IMR-90 (cell line): ENCODE measurements around the gene TRIM47. TPM values are rescaled to one million over a fixed set of nuclear protein-coding genes. Genes with fewer than 3 reads are reported as not detected.

Experiments used
- ATAC-seq: fragments of 200-7000 bp; cut with Tn5 transposase; 2 replicates; pipeline ENCODE4 v1.9.1; 2020; ENCODE audit warnings: low read depth, mild to moderate bottlenecking, moderate library complexity
- BruUV-seq: library from RNA; stranded (reverse); fragments of 400-500 nt; replicated peaks from 2 replicates; lab custom pipeline; 2021; lab: Mats Ljungman, UMichigan
- CTCF ChIA-PET: fragments of 300-600 bp; formaldehyde crosslinking; extraction: SDS; loops from one replicate; lab custom pipeline; 2021; ENCODE audit warnings: antibody characterized with exemption; lab: Yijun Ruan, JAX
- POLR2A ChIA-PET: fragments of 300-600 bp; sonication (Branson Sonifier 250); formaldehyde crosslinking; loops from one replicate; lab custom pipeline; 2022; ENCODE audit warnings: antibody characterized with exemption; ENCODE audit not compliant: unreplicated experiment; lab: Charles Lee
- DNase-seq: peaks from one replicate; pipeline ENCODE4 v3.0.0; 2013
- H2AFZ ChIP-seq: replicated peaks from 2 replicates; pipeline ENCODE3; 2013; ENCODE audit warnings: low read length, mild to moderate bottlenecking; ENCODE audit not compliant: poor library complexity
- H2AK5ac ChIP-seq: 2 replicates; pipeline ENCODE4 v1.6.1; 2013; ENCODE audit warnings: low read depth, low read length, inconsistent platforms
- H2AK9ac ChIP-seq: replicated peaks from 2 replicates; pipeline ENCODE3; 2013; ENCODE audit warnings: mild to moderate bottlenecking, low read depth, low read length, moderate library complexity; ENCODE audit not compliant: poor library complexity
- H2BK120ac ChIP-seq: 2 replicates; pipeline ENCODE4 v1.6.1; 2013; ENCODE audit warnings: low read depth, low read length, inconsistent platforms
- H2BK15ac ChIP-seq: 3 replicates; pipeline ENCODE4 v1.6.1; 2013; ENCODE audit warnings: low read depth, low read length, inconsistent platforms
- H2BK20ac ChIP-seq: 2 replicates; pipeline ENCODE4 v1.6.1; 2013; ENCODE audit warnings: low read depth, mild to moderate bottlenecking, inconsistent platforms, low read length, moderate library complexity
- H2BK5ac ChIP-seq: 2 replicates; pipeline ENCODE4 v1.6.1; 2013; ENCODE audit warnings: mild to moderate bottlenecking, low read depth, low read length, inconsistent platforms; ENCODE audit not compliant: poor library complexity, severe bottlenecking
- H3K14ac ChIP-seq: replicated peaks from 2 replicates; pipeline ENCODE4 v1.6.1; 2013; ENCODE audit warnings: low read depth, low read length, inconsistent platforms
- H3K18ac ChIP-seq: 2 replicates; pipeline ENCODE4 v1.6.1; 2013; ENCODE audit warnings: low read depth, low read length, control low read depth
- H3K23ac ChIP-seq: 2 replicates; pipeline ENCODE4 v1.6.1; 2013; ENCODE audit warnings: low read depth, low read length, inconsistent platforms
- H3K27ac ChIP-seq: 2 replicates; pipeline ENCODE4 v1.5.1; 2013; ENCODE audit warnings: mild to moderate bottlenecking, control low read depth, low read length; ENCODE audit not compliant: insufficient read depth
- H3K27me3 ChIP-seq: 2 replicates; pipeline ENCODE4 v1.6.1; 2013; ENCODE audit warnings: low read length; ENCODE audit not compliant: control insufficient read depth, insufficient read depth
- H3K36me3 ChIP-seq: 2 replicates; pipeline ENCODE4 v1.6.1; 2013; ENCODE audit warnings: low read length, mixed read lengths; ENCODE audit not compliant: control insufficient read depth, insufficient read depth
- H3K4ac ChIP-seq: 2 replicates; pipeline ENCODE4 v1.6.1; 2013; ENCODE audit warnings: low read depth, low read length, inconsistent platforms
- H3K4me1 ChIP-seq: 2 replicates; pipeline ENCODE4 v1.6.1; 2013; ENCODE audit warnings: low read length, mixed read lengths; ENCODE audit not compliant: control insufficient read depth, insufficient read depth
- H3K4me2 ChIP-seq: 2 replicates; pipeline ENCODE4 v1.6.1; 2013; ENCODE audit warnings: low read depth, mild to moderate bottlenecking, control low read depth, low read length, moderate library complexity
- H3K4me3 ChIP-seq: 2 replicates; pipeline ENCODE4 v1.5.1; 2013; ENCODE audit warnings: low read depth, mild to moderate bottlenecking, control low read depth, low read length, moderate library complexity; ENCODE audit not compliant: insufficient read depth
- H3K56ac ChIP-seq: 2 replicates; pipeline ENCODE4 v1.6.1; 2013; ENCODE audit warnings: low read length, inconsistent platforms; ENCODE audit not compliant: insufficient read depth; ENCODE audit errors: extremely low read depth
- H3K79me1 ChIP-seq, 2 experiments: 2 replicates each; pipeline ENCODE4 v1.6.1; 2013; ENCODE audit warnings: low read length in 2 of 2, inconsistent platforms in 1 of 2, low read depth in 1 of 2
- H3K9ac ChIP-seq: 2 replicates; pipeline ENCODE4 v1.6.1; 2013; ENCODE audit warnings: low read depth, low read length, control low read depth
- H3K9me1 ChIP-seq: 2 replicates; pipeline ENCODE4 v1.6.1; 2013; ENCODE audit warnings: low read length, inconsistent platforms; ENCODE audit not compliant: insufficient read depth
- H3K9me3 ChIP-seq: 2 replicates; pipeline ENCODE4 v1.6.1; 2013; ENCODE audit warnings: low read length; ENCODE audit not compliant: control insufficient read depth, insufficient read depth
- H4K20me1 ChIP-seq: 2 replicates; pipeline ENCODE4 v1.6.1; 2013; ENCODE audit warnings: low read length, inconsistent platforms; ENCODE audit not compliant: insufficient read depth
- H4K5ac ChIP-seq: 2 replicates; pipeline ENCODE4 v1.6.1; 2013; ENCODE audit warnings: mild to moderate bottlenecking, low read depth, low read length, control low read depth
- H4K8ac ChIP-seq, 2 experiments: 2 replicates each; pipeline ENCODE4 v1.6.1; 2013; ENCODE audit warnings: low read depth in 2 of 2, low read length in 2 of 2, control low read depth in 1 of 2, inconsistent platforms in 1 of 2
- H4K91ac ChIP-seq: 2 replicates; pipeline ENCODE4 v1.6.1; 2013; ENCODE audit warnings: low read depth, low read length, inconsistent platforms; ENCODE audit not compliant: insufficient read depth
- CTCF ChIP-seq: conservative IDR thresholded peaks from 2 replicates; pipeline ENCODE4 v1.5.1; 2012; ENCODE audit warnings: mild to moderate bottlenecking, low read depth, low read length, improper control_type of control experiment
- NFE2L2 ChIP-seq: fragments of 150-350 bp; IDR thresholded peaks from 2 replicates; pipeline ENCODE4 v1.6.1; 2016; ENCODE audit warnings: low read depth, mild to moderate bottlenecking, low read length
- SMC3 ChIP-seq: fragments of 150-350 bp; IDR thresholded peaks from 2 replicates; pipeline ENCODE4 v1.6.1; 2016; ENCODE audit warnings: low read depth, mild to moderate bottlenecking, antibody characterized with exemption, low read length, moderate library complexity
- WGBS, 2 experiments: methylation state at CpG; one replicate each; pipeline versions ENCODE4 v1.1.5 to v1.1.7; 2013; ENCODE audit warnings: missing lambda C conversion rate in 2 of 2; ENCODE audit not compliant: insufficient read length in 1 of 2; ENCODE audit errors: extremely low coverage in 2 of 2; 5-methylcytosine and 5-hydroxymethylcytosine counted together
- dilution Hi-C: fragments of 300-500 bp; cut with HindIII; formaldehyde crosslinking; loops from one replicate; pipeline ENCODE4 v1.14.3; 2018; ENCODE audit warnings: low sequenced_read_pairs; ENCODE audit not compliant: unreplicated experiment
- in situ Hi-C: fragments of 300-500 bp; cut with MboI; formaldehyde crosslinking; loops from 3 replicates; pipeline ENCODE4 v1.14.3; 2019; ENCODE audit warnings: low sequenced_read_pairs, inconsistent platforms, mixed read lengths
- intact Hi-C: fragments of 100-400 bp; cut with micrococcal nuclease; formaldehyde crosslinking; loops from 2 replicates; pipeline ENCODE4 v1.10.0; 2022
- polyA plus RNA-seq, 3 experiments: library from polyadenylated mRNA; depleted of rRNA; stranded (reverse); fragments of >200 nt; gene quantifications; 2 replicates each; pipeline ENCODE4 v1.2.3, GENCODE V29; 2012; ENCODE audit warnings: low replicate concordance in 1 of 3
- total RNA-seq: library from RNA; depleted of rRNA; stranded (reverse); fragments of >200 nt; gene quantifications from 2 replicates; pipeline ENCODE4 v1.2.3, GENCODE V29; 2012

TRIM47 gene
- total and polyA plus RNA-seq, 2 of the 4 experiments (the other 2 are of a cell fraction), result 1.4 to 7.5 TPM

- Histone ChIP-seq H3K4me1 (peaks cover 3% of the 10 kb centered on the region), H3K9me1 (peaks cover 3% of the 10 kb centered on the region; the same call in 1 of the 2 replicates), H4K91ac (no peak overlapping the region), H2AK5ac (no peak overlapping the region; the same call in 1 of the 2 replicates), H3K4me2 (no peak overlapping the region), H4K20me1 (no peaks in the 10 kb centered on the region), H3K9me3 (no peaks in the 10 kb centered on the region), H3K4me3 (no peak overlapping the region), H2AK9ac (no peak overlapping the region), H4K5ac (no peak overlapping the region), H3K14ac (no peak overlapping the region), H3K27me3 (no peaks in the 10 kb centered on the region; the same call in 1 of the 2 replicates), H2BK20ac (no peak overlapping the region), H3K56ac (no peak overlapping the region), H3K23ac (no peak overlapping the region), H2BK120ac (no peak overlapping the region), H2BK15ac (no peak overlapping the region), H2AFZ (peak overlapping the region; percentile 23), H3K27ac (no peak overlapping the region), H4K8ac (no peak overlapping the region), H3K4ac (no peak overlapping the region), H3K9ac (no peak overlapping the region), H3K79me1 (no peaks in the 10 kb centered on the region), H2BK5ac (no peak overlapping the region), H3K18ac (no peak overlapping the region), H3K36me3 (peaks cover 5% of the 10 kb centered on the region; the same call in 1 of the 2 replicates)
- no TSS peak for BruUV-seq
- intact Hi-C loops, result no loop called here
- CTCF ChIA-PET, result interaction anchor here (0.5 to 1.2 kb wide), 6 partner anchors 13 to 265 kb away, joined by 3 to 4 read pairs (median 3); partner anchors contain the start of genes UNK and WBP2
- dilution Hi-C loops, result no loop called here
- POLR2A ChIA-PET, result no interaction called here
- TF ChIP-seq SMC3 (no peak), NFE2L2 (no peak), CTCF (peak; percentile 39; the same call in 1 of the 2 replicates)
- in situ Hi-C loops, result no loop called here
- WGBS, 2 experiments, result 74% methylated on average over 15 of the region's 27 CpGs; no CpG with 5 or more reads in 1 of the 2 experiments
- DNase-seq (no peak), ATAC-seq (no peak)
These were observed 48.0 kb downstream of the TRIM47 start for GRCh38 chr17:75830164-75831031.
